GM12875 (cell line): ENCODE measurements around the gene VAV3.

Experiments used
- H3K4me3 ChIP-seq: one replicate; pipeline ENCODE4 v1.5.1; 2011; ENCODE audit warnings: low read depth, low read length, control low read depth
- CTCF ChIP-seq: IDR thresholded peaks from 2 replicates; pipeline ENCODE4 v1.5.1; 2011; ENCODE audit warnings: low read depth, mild to moderate bottlenecking, control low read depth, inconsistent platforms, low read length, moderate library complexity, borderline replicate concordance; ENCODE audit not compliant: insufficient read depth

The VAV3 gene

DNA sequence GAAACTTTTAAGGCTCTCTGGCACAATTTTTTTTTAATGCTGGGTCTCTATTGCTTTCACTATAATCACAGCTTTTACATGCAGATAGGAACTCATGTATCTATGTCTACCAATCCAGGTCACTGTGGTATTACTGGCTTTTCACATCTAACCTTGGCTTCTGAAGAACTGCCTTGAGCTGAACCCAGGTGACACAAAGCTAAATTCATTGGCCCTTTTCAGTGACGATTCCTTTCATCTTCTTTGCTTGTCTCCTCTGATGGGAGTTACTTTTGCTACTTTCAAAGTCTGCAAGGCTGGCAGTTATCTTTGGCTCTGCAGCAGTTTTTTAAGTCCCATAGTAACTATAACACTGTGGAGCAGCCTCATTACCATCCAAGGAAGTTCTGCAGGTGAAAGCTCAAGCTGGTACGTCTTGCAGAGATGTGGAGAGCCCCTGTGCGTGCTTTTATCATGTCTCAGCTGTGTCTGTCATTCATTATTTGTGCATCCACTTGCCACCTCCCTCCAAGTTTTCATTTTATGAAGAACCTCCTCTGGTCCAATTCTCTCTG lies 364.3 kb downstream of the VAV3 start:
- H3K4me3 ChIP-seq, result no peak overlapping the region
- no peak for TF ChIP-seq CTCF

DNA sequence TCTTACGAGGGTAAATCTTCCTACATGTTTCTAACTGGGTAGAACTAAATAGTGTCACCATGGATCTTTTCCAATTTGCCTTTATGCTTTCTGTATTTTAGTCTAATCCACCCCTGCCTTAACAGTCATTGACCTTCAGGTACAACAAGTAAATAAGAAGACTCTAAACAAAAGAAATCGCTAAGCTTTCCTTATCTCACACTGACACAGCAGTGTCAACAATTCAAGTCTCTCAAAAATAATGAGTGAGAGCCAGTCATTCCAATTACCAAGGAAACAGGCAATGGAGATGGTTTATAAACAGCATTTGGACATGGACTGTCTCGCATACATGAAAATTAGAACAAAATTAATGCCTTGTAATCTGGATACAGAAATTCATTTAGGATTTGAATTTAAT lies 365.8 kb downstream of the VAV3 start:
- H3K4me3 ChIP-seq, result no peak overlapping the region
- no peak for TF ChIP-seq CTCF

GRCh38 chr1:107597290-107597689 lies 367.7 kb downstream of the VAV3 start:
- TF ChIP-seq CTCF, result no peak
- H3K4me3 ChIP-seq, result no peak overlapping the region

- H3K4me3 ChIP-seq, result no peak overlapping the region
- TF ChIP-seq CTCF, result no peak
Measured at GRCh38 chr1:107594536-107594935, 370.4 kb downstream of the VAV3 start.

DNA sequence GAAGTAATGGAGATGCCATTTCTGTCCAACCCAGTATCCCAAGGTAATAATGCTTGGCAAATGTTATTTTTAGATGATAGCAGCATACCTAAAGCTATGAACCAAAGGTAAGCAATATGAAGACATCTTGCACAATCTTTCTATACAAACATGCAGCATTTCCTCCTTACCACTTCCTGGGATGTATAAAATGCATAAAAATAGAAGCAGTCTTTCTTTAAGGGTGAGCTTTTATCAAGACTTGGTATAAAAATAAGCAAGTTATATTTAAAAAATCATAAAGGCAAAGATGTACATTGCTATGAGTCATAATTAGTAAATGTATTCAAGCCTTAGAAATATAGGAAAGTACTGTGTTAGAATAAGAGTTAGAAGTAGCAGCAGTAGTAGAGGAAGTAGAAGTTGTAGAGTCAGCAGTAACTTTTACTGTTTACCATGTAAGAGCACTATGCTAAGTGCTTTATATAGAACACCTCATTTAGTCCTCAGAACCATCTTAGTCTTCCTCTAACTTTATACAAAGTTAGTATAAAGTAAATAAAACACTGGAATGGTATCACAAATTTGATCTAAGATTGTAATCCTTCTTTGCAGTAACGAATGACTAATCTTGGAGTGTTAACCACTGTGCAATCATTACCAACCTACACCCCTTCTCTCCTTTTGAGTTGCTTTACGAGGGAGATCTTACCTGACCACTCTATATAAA lies 371.3 kb downstream of the VAV3 start:
- H3K4me3 ChIP-seq, result no peak overlapping the region
- no peak for TF ChIP-seq CTCF

DNA sequence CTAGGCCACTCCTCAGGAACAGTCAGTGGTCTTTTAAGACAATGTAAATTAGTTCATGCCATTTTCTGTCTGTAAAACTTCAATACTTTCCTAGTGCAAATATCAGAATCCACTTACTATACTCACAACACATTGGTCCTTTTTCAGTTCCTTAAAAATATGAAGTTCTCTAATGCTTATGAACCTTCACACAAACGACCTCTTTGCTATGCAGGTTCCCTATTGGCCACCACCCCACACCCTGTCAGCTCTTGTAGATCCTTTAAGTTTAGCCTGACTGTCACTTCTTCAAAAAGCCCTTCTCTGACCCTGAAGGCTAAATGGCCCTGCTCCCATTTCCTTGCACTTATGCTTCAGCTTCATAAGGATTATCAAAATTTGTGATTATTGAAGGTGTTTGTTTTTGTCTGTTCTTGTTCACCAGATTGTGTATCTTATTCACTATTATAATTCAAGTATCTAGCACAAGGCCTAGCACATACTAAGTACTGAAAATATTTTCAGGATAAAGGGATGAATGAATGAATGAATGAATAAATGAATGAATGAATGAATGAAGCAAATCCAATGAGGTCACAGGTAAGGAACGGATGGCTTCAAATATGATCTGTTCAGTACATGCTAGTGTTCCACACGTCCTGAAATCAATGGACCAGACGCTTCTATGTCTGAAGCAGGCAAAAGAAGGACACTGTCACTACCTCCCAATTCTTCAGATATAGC lies 373.9 kb downstream of the VAV3 start:
- no peak for TF ChIP-seq CTCF
- H3K4me3 ChIP-seq, result no peak overlapping the region

DNA sequence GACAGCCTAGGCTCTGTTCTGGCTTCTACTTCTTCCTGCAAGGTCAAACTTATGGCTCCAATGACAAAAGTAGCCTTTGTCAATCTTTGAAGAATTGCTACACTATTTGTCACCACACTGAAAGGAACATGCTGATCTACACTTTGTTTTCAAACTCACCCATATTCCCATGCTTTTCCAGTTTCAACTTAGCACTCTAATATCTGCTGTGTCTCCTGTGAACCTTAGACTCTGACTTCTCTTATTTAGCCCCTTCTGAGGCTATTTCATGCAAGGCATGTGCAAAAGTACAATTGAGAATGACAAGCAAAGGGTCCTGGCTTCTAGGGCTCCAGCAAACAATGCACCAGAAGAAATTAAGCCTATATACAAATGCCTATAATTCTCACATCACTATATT lies 374.9 kb downstream of the VAV3 start:
- H3K4me3 ChIP-seq, result no peak overlapping the region
- TF ChIP-seq CTCF, result no peak
